ENCODE measurements around the gene CBL. TPM values are rescaled to one million over a fixed set of nuclear protein-coding genes. Genes with fewer than 3 reads are reported as not detected.
A peak's percentile ranks its signal among the peaks of the same experiment; 100 is the strongest.

CBL gene
- total RNA-seq, 1 donor = 9.0 TPM

DNA sequence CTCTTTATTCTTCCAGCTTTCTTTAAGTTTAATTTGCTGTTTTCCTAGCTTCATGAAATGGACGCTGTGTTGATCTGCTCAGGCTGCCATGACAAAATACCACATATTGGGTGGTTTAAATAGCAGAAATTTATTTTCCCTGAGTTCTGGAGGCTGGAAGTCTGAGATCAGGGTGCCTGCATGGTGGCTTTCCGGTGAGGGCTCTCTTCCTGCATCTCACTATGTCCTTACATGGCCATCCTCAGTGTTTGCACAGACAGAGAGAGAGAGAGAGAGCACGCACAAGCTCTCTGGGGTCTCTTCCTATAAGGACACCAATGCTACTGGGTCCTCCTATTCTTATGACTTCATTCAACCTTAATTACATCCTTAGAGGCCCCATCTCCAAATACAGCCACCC, 82.1 kb downstream of the CBL start:
- DNase-seq (ENCODE audit: insufficient read length, low spot score, missing footprints) = no peak
- H2AFZ ChIP-seq (ENCODE audit: low read length) = no peak overlapping the region
- no peak overlapping the region for H3K27ac ChIP-seq (ENCODE audit: low read depth, low read length)

DNA sequence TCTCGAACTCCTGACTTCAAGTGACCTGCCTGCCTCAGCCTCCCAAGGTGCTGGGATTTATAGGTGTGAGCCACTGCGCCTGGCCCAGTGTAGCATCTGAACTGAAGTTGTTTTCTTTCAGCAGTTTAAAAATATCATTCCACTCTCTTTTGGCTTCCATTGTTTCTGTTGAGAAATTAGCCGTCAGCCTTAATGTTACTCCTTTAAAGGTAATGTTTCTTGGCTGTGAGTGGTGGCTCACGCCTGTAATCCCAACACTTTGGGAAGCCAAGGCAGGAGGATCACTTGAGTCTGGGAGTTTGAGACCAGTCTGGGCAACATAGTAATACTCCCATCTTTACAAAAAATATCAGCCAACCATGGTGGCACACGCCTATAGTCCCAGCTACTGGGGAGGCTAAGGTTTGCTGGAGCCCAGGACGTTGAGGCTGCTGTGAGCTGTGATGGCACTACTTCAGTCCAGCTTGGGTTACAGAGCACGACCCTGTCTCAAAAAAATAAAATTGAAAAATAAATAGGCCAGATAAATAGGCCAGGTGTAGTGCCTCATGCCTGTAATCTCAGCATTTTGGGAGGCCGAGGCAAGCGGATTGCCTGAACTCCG, 84.9 kb downstream of the CBL start:
- H3K4me3 ChIP-seq (ENCODE audit: insufficient read depth, low read length) = no peak overlapping the region
- no peaks in the 10 kb centered on the region for H3K79me2 ChIP-seq (ENCODE audit: insufficient read depth, low read length)
- no peaks in the 10 kb centered on the region for H3K27me3 ChIP-seq (ENCODE audit: insufficient read depth, low read length)
- H2AFZ ChIP-seq (ENCODE audit: low read length) = no peak overlapping the region
- peaks cover 21% of the 10 kb centered on the region for H3K36me3 ChIP-seq (ENCODE audit: insufficient read depth, low read length)
- H3K9me3 ChIP-seq (ENCODE audit: low read depth, low read length) = peaks cover 2% of the 10 kb centered on the region
- H3K4me2 ChIP-seq (ENCODE audit: insufficient read depth, low read length) = no peak overlapping the region
- DNase-seq (ENCODE audit: insufficient read length, low spot score, missing footprints) = no peak
- no peaks in the 10 kb centered on the region for H4K20me1 ChIP-seq (ENCODE audit: insufficient read depth, low read length)
- TF ChIP-seq, protein P1, sequence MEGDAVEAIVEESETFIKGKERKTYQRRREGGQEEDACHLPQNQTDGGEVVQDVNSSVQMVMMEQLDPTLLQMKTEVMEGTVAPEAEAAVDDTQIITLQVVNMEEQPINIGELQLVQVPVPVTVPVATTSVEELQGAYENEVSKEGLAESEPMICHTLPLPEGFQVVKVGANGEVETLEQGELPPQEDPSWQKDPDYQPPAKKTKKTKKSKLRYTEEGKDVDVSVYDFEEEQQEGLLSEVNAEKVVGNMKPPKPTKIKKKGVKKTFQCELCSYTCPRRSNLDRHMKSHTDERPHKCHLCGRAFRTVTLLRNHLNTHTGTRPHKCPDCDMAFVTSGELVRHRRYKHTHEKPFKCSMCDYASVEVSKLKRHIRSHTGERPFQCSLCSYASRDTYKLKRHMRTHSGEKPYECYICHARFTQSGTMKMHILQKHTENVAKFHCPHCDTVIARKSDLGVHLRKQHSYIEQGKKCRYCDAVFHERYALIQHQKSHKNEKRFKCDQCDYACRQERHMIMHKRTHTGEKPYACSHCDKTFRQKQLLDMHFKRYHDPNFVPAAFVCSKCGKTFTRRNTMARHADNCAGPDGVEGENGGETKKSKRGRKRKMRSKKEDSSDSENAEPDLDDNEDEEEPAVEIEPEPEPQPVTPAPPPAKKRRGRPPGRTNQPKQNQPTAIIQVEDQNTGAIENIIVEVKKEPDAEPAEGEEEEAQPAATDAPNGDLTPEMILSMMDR (IDR thresholded peaks at IDR 0.05; ENCODE audit: extremely low read depth, low read depth, low read length) = no peak
- no peaks in the 10 kb centered on the region for H3K4me1 ChIP-seq (ENCODE audit: insufficient read depth, low read length)
- no peak overlapping the region for H3K27ac ChIP-seq (ENCODE audit: low read depth, low read length)

More for the DNA sequence above, 82.1 kb downstream of the CBL start:
- Histone ChIP-seq H4K20me1 (ENCODE audit: insufficient read depth, low read length) (no peaks in the 10 kb centered on the region), H3K36me3 (ENCODE audit: insufficient read depth, low read length) (peaks cover 33% of the 10 kb centered on the region), H3K4me1 (ENCODE audit: insufficient read depth, low read length) (no peaks in the 10 kb centered on the region), H3K4me2 (ENCODE audit: insufficient read depth, low read length) (no peak overlapping the region), H3K79me2 (ENCODE audit: insufficient read depth, low read length) (no peaks in the 10 kb centered on the region), H3K27me3 (ENCODE audit: insufficient read depth, low read length) (no peaks in the 10 kb centered on the region), H3K4me3 (ENCODE audit: insufficient read depth, low read length) (no peak overlapping the region), H3K9me3 (ENCODE audit: low read depth, low read length) (peaks cover 2% of the 10 kb centered on the region)
- TF ChIP-seq, protein P1 (IDR thresholded peaks at IDR 0.05; ENCODE audit: extremely low read depth, low read depth, low read length) = no peak

DNA sequence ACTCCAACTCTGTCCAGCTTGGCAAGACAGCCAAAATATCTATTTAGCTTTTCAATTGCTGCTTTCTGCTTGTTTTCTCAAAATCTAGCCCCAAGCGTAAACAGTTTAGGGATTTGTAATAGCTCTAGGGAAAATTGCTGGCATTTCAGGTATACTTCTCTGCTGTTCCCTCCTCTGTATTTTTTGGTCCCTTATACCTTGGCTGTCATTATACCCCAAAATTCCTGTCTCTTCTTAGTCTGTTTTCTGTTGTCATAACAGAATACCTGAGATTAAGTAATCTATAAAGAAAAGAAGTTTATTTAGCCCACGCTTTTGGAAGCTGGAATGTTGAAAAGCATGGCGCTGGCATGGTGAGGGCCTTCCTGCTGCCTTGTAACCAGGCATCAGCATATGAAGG, 87.3 kb downstream of the CBL start:
- no peak overlapping the region for H3K4me2 ChIP-seq (ENCODE audit: insufficient read depth, low read length)
- H4K20me1 ChIP-seq (ENCODE audit: insufficient read depth, low read length) = no peaks in the 10 kb centered on the region
- H3K36me3 ChIP-seq (ENCODE audit: insufficient read depth, low read length) = peaks cover 24% of the 10 kb centered on the region
- H3K27me3 ChIP-seq (ENCODE audit: insufficient read depth, low read length) = no peaks in the 10 kb centered on the region
- H3K79me2 ChIP-seq (ENCODE audit: insufficient read depth, low read length) = no peaks in the 10 kb centered on the region
- no peak for DNase-seq (ENCODE audit: insufficient read length, low spot score, missing footprints)
- peaks cover 2% of the 10 kb centered on the region for H3K9me3 ChIP-seq (ENCODE audit: low read depth, low read length)
- TF ChIP-seq, protein P1 (IDR thresholded peaks at IDR 0.05; ENCODE audit: extremely low read depth, low read depth, low read length) = no peak
- no peak overlapping the region for H3K27ac ChIP-seq (ENCODE audit: low read depth, low read length)
- H3K4me3 ChIP-seq (ENCODE audit: insufficient read depth, low read length) = no peak overlapping the region
- H3K4me1 ChIP-seq (ENCODE audit: insufficient read depth, low read length) = peaks cover 2% of the 10 kb centered on the region
- H2AFZ ChIP-seq (ENCODE audit: low read length) = no peak overlapping the region

DNA sequence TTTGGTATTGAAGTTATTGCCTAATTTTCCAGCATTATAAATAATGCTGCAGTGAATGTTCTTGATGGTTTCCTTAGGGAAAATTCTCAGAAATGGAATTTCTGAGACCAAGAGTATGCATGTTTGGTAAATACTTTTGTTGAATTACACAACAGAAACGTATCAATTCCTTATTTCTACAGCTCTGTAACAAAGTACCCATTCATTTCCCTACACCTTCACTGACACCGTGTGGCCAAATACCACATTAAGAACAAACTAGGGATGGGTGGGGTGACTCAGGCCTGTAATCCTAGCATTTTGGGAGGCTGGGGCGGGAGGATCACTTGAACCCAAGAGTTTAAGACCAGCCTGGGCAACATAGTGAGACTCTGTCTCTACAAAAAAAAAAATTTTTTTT, 89.0 kb downstream of the CBL start:
- H3K36me3 ChIP-seq (ENCODE audit: insufficient read depth, low read length) = peaks cover 41% of the 10 kb centered on the region
- TF ChIP-seq, protein P1 (IDR thresholded peaks at IDR 0.05; ENCODE audit: extremely low read depth, low read depth, low read length) = peak; percentile 27
- H3K4me1 ChIP-seq (ENCODE audit: insufficient read depth, low read length) = peaks cover 2% of the 10 kb centered on the region
- peaks cover 2% of the 10 kb centered on the region for H3K9me3 ChIP-seq (ENCODE audit: low read depth, low read length)
- no peaks in the 10 kb centered on the region for H3K79me2 ChIP-seq (ENCODE audit: insufficient read depth, low read length)
- H3K4me3 ChIP-seq (ENCODE audit: insufficient read depth, low read length) = no peak overlapping the region
- H2AFZ ChIP-seq (ENCODE audit: low read length) = no peak overlapping the region
- H3K4me2 ChIP-seq (ENCODE audit: insufficient read depth, low read length) = no peak overlapping the region
- H4K20me1 ChIP-seq (ENCODE audit: insufficient read depth, low read length) = no peaks in the 10 kb centered on the region
- DNase-seq (ENCODE audit: insufficient read length, low spot score, missing footprints) = no peak
- H3K27ac ChIP-seq (ENCODE audit: low read depth, low read length) = no peak overlapping the region
- no peaks in the 10 kb centered on the region for H3K27me3 ChIP-seq (ENCODE audit: insufficient read depth, low read length)

All from osteoblast (primary cell).